Activated CD4-positive, alpha-beta T cell treated with anti-CD3 and anti-CD28 coated beads, Interleukin-2, amount 50 U/mL, for 16 hours (primary cell): ENCODE results near the gene BEAN1.
"Not testable (repeated sequence)": the region's sequence is repeated elsewhere in the genome, so short reads cannot be mapped to it uniquely, and the experiment has no call there.

Source experiments
- DNase-seq: peaks from one replicate; pipeline ENCODE4 v3.0.0-alpha.2; 2020

Gene BEAN1

DNA sequence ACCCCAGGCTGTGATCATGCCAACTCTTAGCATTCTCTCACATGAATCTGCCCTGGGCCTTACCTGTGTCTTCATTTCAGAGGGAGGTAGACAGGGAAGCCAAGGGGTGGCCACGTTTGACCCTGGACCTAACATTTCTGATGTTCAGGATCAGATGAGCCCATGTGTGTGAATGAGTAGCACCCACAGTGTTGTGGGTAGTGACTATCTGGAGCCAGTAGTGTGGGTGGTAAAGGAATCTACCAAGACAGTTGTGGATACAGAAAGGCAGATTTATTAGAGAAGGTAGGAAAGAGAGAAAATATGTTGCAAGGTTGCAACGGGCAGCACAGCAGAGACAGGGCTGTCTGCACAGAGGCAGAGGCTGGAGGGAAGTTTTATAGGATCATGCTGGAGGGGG, 62.3 kb downstream of the BEAN1 start:
- no peak for DNase-seq

DNA sequence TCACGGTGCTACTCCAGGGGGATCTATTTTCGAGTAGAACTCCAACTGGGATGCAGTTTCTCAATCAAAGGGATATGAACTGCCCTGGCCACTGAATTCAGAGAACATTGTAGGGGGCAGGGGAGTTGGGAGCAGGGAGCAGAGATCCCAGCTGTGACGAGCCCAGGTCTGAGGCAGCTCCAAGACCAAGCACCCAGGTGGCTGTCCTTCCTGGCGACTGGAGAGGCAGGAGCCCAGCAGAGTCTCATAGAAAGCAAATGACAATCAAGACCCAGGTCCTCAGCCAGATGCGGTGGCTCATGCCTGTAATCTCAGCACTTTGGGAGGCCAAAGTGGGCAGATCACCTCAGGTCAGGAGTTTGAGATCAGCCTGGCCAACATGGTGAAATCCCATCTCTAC, 62.7 kb downstream of the BEAN1 start:
- no peak for DNase-seq

DNA sequence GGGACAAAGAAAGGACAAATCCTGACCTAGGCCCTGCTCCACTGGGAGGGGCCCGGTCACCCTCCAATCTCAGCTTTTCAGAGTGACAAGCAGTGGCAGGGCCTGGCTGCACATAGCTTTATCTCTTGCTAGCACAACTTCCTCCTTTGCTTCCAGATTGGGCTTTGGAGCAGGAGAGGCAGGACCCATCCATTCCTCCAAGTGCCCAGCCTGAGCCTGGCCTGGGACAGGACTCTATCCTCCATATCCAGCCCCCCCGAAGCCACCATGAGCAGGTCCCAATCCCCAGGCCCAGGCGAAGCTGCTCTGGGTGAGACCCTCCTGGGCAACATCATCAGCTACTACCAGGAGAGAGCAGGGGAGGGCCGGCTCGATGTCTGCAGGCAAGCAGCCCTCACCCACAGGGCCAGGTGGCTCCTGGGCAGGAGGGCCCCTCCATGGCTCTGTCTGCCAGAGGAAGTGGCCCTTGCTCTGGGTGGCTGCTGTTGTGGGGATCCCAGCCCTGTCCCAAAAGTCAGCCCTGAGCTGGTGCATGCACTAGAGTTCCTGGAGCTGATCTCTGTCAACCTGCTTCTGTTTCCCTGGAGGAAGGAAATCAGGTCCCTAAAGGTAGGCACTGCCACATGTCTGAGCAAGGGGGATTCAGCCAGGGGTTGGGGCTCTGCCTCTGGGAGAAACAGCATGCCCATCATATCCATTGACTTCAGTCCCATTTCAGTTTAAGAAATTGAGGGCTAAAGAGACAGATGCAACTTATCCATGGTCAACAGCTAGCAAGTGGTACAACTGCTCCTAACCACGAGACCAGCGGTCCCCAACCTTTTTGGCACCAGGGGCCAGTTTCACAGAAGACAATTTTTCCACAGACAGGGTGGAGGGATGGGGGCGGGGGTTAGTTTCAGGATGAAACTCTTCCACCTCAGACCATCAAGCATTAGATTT, 64.0 kb downstream of the BEAN1 start:
- no peak for DNase-seq

DNA sequence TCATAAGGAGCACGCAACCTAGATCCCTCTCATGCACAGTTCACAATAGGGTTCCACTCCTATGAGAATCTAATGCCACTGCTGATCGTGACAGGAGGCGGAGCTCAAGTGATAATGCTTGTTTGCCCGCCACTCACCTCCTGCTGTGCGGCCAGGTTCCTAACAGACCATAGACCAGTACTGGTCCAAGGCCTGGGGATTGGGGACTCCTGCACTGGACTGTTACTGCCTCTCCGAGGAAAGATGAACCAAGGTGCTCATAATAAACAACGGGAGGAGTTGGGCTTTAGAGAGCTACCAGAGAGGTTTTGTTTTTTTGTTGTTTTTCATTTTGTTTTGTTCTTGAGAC, 64.6 kb downstream of the BEAN1 start:
- DNase-seq: no peak

DNA sequence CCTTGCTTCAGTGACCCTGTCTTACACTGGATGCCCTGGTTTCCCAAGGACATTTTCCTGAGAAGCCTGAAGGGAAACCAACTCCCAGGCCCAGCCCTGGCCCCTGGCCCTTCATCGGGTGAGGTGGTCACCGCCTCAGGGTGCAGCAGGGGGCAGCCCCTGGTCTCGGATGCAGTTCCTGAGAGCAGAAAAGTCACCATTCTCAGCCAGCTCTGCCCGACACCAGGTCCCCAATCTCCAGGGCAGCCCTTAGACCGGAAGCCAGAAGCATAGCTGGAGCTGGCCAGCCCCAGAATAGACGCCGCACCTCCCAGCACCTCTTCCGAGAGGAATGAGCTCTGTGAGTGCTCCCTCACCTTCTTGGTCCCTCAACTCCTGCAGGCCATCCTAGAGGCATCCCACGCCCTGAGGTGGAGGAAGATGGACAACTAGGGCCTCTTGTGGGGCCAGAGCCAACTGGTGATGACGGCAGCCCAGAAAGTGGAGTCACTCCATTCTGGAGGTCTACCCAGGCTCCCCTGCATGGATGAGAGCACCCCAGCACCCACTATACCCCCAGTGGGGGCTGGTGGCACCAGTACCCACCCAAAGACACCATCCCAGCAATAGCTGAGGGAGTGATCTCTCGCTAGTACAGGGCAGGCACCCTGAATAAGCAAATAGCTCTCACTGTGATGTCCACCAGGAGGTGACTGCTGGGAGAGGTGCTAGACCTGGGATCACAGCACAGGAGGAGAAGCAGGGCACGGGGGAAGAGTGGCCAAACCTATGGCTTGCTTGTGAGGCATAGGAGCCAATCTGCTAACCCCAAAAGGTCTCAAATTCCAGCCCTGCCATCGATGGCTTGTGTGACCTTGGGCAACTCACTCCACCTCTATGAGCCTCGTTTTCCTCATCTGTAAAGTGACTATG, 66.7 kb downstream of the BEAN1 start:
- DNase-seq: no peak

DNA sequence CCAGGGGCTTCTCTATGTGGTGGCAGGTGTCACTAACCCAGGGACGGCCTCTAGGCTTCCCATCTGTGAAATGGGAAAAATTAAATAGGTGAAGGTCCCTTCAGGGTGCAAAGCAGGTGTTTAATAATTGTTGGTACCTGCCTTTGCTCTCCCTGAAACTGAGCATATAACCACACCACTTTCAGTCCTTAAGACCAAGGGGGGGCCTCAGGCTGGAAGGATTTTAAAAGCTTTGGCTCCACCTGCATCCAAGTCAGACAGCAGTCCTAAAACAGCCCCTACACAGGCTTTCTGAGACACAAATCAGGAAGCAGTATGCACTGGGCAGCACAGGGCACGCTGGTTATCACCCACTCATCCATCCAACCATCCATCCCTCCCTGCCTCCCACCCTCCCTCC, 67.8 kb downstream of the BEAN1 start:
- no peak for DNase-seq

DNA sequence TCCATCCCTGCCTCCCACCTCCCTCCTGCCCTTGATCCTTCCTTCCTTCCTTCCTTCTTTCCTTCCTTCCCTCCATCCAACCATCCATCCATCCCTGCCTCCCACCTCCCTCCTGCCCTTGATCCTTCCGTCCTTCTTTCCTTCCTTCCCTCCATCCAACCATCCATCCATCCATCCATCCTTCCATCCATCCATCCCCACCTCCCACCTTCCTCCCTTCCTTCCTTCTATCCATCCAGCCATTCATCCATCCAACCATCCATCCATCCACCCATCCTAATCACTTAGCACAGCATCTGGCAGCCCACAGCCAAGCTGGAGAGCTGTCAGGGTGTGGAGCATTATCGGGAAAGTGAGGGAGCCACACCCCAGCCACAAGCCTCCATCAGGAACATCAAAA, 68.3 kb downstream of the BEAN1 start:
- DNase-seq: no peak

DNA sequence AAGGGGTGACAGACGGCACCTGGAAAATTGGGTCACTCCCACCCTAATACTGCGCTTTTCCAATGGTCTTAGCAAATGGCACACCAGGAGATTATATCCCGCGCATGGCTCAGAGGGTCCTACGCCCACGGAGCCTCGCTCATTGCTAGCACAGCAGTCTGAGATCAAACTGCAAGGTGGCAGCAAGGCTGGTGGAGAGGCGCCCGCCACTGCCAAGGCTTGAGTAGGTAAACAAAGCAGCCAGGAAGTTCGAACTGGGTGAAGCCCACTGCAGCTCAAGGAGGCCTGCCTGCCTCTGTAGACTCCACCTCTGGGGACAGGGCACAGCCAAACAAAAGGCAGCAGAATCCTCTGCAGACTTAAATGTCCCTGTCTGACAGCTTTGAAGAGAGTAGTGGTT, 69.1 kb downstream of the BEAN1 start:
- DNase-seq: not testable (repeated sequence)

DNA sequence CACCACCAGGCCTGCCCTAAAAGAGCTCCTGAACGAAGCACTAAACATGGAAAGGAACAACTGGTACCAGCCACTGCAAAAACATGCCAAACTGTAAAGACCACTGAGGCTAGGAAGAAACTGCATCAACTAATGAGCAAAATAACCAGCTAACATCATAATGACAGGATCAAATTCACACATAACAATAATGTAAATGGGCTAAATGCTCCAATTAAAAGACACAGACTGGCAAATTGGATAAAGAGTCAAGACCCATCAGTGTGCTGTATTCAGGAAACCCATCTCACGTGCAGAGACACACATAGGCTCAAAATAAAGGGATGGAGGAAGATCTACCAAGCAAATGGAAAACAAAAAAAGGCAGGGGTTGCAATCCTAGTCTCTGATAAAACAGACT, 70.8 kb downstream of the BEAN1 start:
- DNase-seq: not testable (repeated sequence)

DNA sequence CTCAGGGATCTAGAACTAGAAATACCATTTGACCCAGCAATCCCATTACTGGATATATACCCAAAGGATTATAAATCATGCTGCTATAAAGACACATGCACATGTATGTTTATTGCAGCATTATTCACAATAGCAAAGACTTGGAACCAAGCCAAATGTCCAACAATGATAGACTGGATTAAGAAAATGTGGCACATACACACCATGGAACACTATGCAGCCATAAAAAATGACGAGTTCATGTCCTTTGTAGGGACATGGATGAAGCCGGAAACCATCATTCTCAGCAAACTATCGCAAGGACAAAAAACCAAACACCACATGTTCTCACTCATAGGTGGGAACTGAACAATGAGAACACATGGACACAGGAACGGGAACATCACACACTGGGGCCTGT, 74.5 kb downstream of the BEAN1 start:
- not testable (repeated sequence) for DNase-seq

DNA sequence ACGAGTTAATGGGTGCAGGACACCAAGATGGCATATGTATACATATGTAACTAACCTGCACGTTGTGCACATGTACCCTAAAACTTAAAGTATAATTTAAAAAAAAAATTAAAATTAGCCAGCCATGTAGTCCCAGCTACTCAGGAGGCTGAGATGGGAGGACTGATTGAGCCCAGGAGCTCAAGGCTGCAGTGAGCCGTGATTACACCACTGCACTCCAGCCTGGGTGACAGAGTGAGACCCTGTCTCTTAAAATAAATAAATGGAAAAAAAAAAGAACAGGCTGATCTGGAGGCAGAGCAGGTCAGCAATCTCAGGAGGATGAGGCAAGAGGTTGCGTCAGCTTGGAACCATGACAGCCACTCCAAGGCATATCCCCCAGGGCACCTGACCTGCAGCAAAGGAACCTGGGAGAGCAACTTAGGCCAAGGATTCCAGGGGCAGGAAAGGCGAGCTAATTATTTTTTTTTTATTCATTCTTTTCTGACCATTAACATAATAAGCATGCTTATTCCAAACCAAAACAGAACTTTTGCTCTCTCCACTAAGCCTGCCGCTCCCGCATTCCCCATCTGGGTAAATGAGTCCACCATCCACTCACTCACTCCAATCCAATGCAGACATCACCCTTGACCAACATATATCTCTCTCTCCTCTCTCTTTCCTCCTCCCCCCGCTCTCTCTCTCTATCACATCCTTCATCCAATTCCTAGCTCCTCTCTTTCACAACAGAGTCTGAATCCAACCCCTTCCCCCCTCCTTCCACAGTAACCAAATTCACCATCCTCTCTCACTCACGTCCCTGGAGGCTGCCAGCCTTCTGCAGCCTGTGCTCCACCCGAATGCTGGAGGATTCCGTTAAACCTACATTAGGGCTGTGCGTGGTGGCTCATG, 75.2 kb downstream of the BEAN1 start:
- no peak for DNase-seq

DNA sequence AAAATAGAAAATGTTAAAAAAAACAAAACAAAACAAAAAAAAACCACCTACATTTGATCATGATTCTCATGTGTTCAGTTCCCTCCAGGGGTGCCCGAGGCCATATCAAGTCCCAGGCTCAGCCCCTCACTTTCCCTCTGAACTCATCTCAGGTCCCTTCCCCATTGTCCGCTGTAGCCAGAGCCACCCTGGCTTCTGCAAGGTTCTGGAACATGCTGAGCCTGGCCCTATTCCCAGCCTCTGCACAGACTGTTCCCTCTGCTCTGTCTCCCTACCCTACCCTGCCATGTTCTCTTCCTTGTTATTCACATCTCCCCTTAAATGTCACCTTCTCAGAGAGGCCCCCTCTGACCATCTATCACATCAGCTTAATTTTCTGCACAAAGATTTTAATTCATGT, 75.9 kb downstream of the BEAN1 start:
- no peak for DNase-seq

DNA sequence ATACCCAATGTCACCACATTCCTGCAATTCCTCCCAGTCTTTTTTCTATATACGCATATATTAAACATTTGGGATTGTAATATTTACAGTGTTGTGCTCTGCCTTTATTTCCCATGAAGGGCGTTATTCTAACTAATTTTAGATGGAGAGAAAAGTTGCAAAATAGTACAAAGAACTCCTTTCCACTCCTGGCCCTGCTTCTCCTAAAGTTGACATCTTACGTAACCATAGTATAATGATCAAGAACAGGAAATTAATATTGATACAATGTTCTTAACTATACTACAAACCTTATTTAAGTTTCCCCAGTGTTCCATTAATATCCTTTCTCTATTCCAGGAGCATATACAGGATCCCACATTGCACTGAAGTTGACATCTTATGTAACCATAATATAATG, 76.5 kb downstream of the BEAN1 start:
- no peak for DNase-seq

DNA sequence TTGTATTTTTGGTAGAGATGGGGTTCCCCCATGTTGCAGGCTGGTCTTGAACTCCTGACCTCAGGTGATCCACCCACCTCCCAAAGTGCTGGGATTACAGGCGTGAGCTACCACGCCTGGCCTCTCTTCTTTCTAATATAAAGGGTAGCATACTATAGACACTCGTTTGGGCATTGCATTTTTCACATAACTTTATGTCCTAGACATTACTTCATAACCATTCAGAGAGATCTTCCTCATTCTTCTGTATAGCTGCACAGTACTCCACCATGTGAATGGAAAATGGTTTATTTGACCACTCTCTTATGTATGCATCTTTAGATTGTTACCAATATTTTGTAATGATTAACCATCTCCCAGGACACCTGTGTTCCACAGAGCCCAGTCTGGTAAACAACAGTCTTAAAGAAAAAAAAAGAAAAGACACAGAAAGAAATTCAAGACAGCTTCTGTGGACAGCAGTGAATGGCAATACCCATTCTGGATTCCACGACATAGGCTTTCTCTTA, 80.7 kb downstream of the BEAN1 start:
- DNase-seq: no peak

DNA sequence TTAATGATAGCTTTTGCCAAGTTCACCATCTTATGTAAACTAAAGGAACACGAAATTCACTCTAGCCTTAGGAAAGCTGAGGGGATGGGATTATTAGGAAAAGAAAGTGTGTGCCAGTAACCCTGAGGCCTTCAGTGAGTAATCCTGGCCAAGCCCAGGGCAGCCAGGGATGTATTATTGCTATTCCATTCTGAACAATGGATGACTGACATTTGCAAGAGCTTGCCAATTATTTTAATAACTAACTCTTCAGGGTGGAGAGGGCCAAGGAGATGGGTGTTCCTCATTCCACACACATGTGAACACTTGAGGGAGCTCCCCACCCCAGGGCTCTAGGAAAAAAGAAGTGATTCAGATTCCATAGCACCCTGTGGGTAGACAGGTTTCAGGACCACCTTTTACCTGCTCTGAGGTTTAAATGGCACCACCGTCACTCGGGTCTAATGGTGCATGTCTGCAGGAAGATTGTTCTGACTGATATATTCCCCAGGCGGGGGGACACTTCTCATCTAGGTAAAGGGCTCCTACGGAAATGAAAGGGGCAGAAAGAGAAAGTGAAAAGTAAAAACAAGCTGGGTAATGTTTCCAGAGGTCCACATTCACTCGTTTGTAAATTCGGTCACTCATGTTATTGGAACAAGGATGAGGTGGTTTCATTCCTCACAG, 81.3 kb downstream of the BEAN1 start:
- DNase-seq: no peak

DNA sequence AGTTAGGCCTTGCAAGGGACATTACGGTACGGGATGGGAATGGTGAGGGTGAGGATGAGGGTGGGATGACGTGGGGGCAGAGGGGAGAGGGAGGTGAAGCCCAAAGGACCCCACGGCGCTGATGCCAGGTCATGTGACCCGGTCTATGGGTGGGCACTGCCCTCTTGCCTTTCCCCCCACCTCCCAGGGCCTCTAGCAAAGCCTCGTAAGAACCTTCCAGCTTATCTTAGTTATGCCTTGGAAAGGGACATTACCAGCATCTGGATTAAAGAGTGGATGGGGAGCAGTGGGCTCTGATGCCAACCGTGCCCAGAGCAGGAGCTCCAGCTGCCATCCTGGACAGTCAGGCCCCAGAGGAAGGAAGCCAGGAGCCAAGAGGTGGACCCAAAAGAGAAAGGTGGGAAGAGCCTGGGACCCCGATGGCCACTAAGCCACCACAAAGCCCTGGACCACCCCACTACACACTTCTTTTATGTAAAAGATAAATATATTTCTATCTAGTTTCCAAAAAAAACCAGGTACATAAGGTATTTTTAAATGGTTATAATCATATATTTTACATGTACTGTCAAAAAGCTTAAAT, 81.9 kb downstream of the BEAN1 start:
- no peak for DNase-seq

DNA sequence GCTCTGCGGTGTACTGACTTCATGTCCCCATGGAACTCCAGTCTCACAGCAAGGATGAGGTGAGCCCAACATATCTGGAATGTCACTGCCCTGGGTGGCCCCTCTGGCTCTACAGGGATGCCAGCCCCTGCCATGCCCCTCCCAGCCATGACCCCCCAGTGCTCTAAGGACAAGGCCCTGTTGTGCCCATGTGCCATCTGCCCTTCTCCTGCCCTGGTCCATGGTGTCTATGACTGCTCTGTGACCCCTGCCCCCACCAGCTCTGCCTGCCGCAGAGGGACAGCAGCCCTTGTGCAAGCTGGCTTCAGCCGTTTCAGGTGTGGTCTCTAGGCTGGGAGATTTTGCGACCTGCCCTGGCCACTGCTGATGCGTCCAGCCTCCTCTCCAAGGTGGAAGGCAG, 82.5 kb downstream of the BEAN1 start:
- DNase-seq: no peak

DNA sequence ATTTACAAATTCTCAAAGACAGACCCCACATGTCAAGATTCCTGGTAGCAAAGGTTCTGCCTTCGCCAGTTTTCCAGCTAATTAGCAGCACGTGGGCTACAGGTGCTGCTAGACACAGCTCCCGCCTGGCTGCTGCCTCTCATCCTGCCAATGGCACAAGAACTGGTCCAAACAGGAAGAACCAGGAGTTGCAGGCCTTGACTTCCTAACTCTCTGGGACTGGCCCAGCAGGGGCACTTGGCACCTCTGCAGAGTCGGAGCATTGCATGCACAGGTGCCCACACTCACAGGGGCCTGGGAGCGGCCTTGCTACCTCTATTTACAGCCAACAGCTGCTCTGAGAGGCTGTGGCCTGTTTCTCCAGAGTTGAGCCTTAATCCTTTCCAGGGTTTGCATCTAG, 83.2 kb downstream of the BEAN1 start:
- no peak for DNase-seq

DNA sequence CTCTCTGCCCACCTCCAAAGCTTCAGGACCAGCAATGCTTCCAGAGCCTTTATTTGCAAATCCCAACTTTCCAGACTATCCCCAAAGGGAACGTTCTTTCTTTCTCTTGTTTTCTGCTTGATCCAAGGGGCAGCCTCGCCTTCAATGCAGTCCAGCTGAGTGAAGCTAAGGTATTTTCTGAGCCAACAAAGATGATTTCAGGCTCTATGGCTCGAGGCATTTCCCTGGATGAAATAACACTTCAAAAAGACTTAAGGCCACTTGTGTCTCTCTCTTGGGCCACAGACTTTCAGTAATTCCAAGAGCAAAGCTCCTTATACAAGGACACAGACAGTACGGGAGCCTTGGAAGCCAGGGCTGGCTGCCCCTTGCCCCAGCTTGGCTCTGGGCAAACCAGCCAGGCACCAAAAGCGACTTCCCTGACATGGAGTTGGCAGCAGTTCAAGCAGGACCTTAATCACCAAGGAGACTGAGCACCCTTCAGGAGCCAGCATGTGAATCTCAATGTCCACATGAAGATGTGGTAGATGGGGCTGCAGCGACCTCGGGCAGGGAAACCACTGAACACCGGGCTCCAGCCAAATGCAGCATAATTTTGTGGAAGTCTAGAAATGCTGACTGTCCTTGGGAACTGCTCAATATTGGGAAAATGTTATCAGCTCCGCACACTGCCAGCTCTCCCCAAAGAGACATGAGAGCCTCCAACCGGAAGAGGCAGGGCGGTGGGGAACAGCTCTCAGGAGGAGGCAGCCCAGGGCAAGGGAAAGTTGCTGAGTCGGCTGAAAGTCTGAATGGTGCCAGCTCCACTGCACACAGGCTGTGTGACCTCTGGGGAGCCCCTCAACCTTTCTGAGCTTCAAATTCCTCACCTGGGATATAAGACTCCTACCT, 83.9 kb downstream of the BEAN1 start:
- no peak for DNase-seq

DNA sequence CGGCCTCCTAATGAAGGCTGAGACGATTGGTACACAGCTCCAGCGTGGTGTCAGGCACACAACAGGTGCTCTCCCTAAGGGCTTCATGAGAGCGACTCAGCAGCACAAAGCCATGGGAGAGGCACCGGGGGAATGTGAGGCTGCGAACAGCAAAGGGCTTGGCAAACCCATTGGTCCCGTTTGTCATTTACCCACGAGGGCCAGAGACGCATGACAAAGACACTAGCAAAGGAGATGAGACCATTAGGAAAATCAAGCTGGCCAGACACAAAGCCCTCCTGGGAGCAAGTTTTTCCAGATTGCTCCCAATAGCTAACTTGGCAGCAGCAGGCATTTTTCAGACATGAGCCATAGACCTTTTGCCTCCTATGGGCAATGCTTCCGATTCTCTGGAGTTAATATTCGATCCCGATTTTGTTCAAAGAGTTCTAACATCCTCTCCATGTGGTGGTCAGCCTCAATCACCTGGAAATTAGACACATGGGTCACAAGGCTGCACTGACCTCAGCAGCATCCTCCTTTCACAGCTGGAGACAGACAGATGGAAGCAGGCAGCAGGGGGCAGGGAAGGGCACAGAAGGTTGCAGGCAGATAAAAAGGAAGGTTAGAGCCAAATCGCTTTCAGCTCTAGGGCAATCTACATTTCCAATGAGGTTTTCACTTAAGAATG, 84.6 kb downstream of the BEAN1 start:
- DNase-seq: no peak
